Measurements from ENCODE around the gene PIGQ.

DNA sequence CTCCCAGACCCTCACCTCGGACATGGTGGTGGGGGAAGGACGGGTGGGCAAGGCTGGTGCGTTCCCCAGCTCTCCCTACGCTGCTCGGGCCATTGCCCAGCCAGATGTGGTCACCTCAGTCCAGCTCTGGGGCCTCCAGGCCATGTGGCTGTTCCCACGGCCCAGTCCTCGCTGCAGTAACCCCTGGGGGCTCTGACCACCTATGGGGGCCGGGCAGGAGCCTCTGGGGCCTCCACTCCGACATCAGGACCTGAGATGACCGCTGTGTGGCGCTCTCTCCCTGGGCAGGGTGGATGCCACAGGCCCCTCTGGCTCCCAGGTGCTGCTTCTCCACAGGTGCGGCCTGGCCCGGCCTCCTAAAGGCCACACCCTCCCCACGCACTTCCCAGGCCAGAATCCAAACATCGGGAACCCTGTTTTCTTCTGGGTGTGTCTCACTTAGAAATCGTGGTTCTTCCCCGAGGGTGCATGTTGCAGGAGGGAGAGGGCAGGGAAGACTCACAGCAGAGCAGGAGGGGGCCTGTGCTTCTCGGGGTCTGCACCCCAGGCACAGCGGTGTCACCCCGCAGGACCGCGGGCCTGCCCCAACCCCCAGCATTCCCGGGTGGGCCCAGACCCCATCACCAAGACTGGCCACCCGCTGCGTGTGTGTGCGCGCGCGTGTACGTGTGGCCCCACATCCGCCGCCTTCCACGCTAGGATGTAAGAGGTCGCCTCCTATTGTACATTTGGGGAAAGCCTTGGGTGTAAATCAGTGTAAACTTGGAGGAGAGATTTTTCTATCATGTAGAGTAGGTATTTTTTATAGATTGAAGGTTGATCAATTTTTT lies 48.2 kb upstream of the PIGQ start:
- TF ChIP-seq, protein P1, sequence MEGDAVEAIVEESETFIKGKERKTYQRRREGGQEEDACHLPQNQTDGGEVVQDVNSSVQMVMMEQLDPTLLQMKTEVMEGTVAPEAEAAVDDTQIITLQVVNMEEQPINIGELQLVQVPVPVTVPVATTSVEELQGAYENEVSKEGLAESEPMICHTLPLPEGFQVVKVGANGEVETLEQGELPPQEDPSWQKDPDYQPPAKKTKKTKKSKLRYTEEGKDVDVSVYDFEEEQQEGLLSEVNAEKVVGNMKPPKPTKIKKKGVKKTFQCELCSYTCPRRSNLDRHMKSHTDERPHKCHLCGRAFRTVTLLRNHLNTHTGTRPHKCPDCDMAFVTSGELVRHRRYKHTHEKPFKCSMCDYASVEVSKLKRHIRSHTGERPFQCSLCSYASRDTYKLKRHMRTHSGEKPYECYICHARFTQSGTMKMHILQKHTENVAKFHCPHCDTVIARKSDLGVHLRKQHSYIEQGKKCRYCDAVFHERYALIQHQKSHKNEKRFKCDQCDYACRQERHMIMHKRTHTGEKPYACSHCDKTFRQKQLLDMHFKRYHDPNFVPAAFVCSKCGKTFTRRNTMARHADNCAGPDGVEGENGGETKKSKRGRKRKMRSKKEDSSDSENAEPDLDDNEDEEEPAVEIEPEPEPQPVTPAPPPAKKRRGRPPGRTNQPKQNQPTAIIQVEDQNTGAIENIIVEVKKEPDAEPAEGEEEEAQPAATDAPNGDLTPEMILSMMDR (IDR thresholded peaks at IDR 0.05), result no peak
- TF ChIP-seq POLR2A (IDR thresholded peaks at IDR 0.05), result no peak

All from heart left ventricle (tissue), 13 donors.